Measurements from ENCODE around the gene C12orf75.
A peak's percentile ranks its signal among the peaks of the same experiment; 100 is the strongest.

The C12orf75 gene

GRCh38 chr12:105315726-105316125 is 14.8 kb upstream of the C12orf75 start:
- Histone ChIP-seq H3K23ac (ENCODE audit: low read length) (no peak overlapping the region), H3K9me3 (ENCODE audit: insufficient read depth, low read depth, low read length) (no peaks in the 10 kb centered on the region), H2BK5ac (ENCODE audit: low read depth, low read length, poor library complexity) (no peak overlapping the region), H3K27me3 (ENCODE audit: insufficient read depth, low read length) (no peaks in the 10 kb centered on the region), H4K8ac (ENCODE audit: low read depth, low read length) (no peak overlapping the region), H3K4me1 (ENCODE audit: control insufficient read depth in 1 of 2, insufficient read depth in 2 of 2, low read length in 2 of 2) (peaks cover 12 to 23% of the 10 kb centered on the region in 2 experiments), H3K4ac (ENCODE audit: low read depth, low read length) (no peak overlapping the region), H3K36me3 (ENCODE audit: control insufficient read depth in 1 of 2, insufficient read depth in 2 of 2, low read length in 2 of 2) (no peaks in the 10 kb centered on the region), H3K18ac (ENCODE audit: low read length) (no peak overlapping the region), H3K79me1 (ENCODE audit: low read length) (peaks cover 32% of the 10 kb centered on the region), H2AK5ac (ENCODE audit: low read length) (no peak overlapping the region), H3K9ac (ENCODE audit: low read length) (no peak overlapping the region), H2BK120ac (ENCODE audit: insufficient read depth, low read length, poor library complexity) (peak overlapping the region; percentile 39), H3K79me2 (ENCODE audit: control insufficient read depth, insufficient read depth, low read length, poor library complexity) (no peaks in the 10 kb centered on the region), H2BK12ac (ENCODE audit: low read length) (peak overlapping the region; percentile 74), H3K4me3 (ENCODE audit: low read depth, low read length) (no peak overlapping the region), H3K27ac (ENCODE audit: low read depth, low read length) (no peak overlapping the region), H4K12ac (ENCODE audit: low read depth, low read length) (no peak overlapping the region), H2AFZ (ENCODE audit: insufficient read depth, low read length, poor library complexity) (no peak overlapping the region), H3K4me2 (ENCODE audit: low read length) (no peak overlapping the region), H3K14ac (ENCODE audit: low read length) (no peak overlapping the region), H4K91ac (ENCODE audit: low read depth, low read length) (peak overlapping the region; percentile 29)
- WGBS (ENCODE audit: extremely low coverage, insufficient coverage, insufficient read length), result no CpG with 5 or more reads among the region's 6 CpGs
- no peak for DNase-seq

- no peak overlapping the region for H3K9ac ChIP-seq (ENCODE audit: low read length)
- peak overlapping the region; percentile 80 for H4K91ac ChIP-seq (ENCODE audit: low read depth, low read length)
- peaks cover 29% of the 10 kb centered on the region for H3K79me1 ChIP-seq (ENCODE audit: low read length)
- H3K18ac ChIP-seq (ENCODE audit: low read length), result peak overlapping the region; percentile 66
- H3K23ac ChIP-seq (ENCODE audit: low read length), result no peak overlapping the region
- peak overlapping the region; percentile 38 for H3K4me2 ChIP-seq (ENCODE audit: low read length)
- no CpG with 5 or more reads among the region's 4 CpGs for WGBS (ENCODE audit: extremely low coverage, insufficient coverage, insufficient read length)
- H4K12ac ChIP-seq (ENCODE audit: low read depth, low read length), result no peak overlapping the region
- DNase-seq, result peak in 1 of 2 donors; percentile 54
- peak overlapping the region; percentile 77 for H3K14ac ChIP-seq (ENCODE audit: low read length)
- no peaks in the 10 kb centered on the region for H3K79me2 ChIP-seq (ENCODE audit: control insufficient read depth, insufficient read depth, low read length, poor library complexity)
- peak overlapping the region; percentile 53 for H3K4ac ChIP-seq (ENCODE audit: low read depth, low read length)
- no peaks in the 10 kb centered on the region for H3K36me3 ChIP-seq (ENCODE audit: control insufficient read depth in 1 of 2, insufficient read depth in 2 of 2, low read length in 2 of 2)
- peak overlapping the region; percentile 70 for H4K8ac ChIP-seq (ENCODE audit: low read depth, low read length)
- peak overlapping the region; percentile 92 for H2BK12ac ChIP-seq (ENCODE audit: low read length)
- no peak overlapping the region for H2AK5ac ChIP-seq (ENCODE audit: low read length)
- no peaks in the 10 kb centered on the region for H3K9me3 ChIP-seq (ENCODE audit: insufficient read depth, low read depth, low read length)
- no peak overlapping the region for H3K4me3 ChIP-seq (ENCODE audit: low read depth, low read length)
- H2BK120ac ChIP-seq (ENCODE audit: insufficient read depth, low read length, poor library complexity), result peak overlapping the region; percentile 89
- H2BK5ac ChIP-seq (ENCODE audit: low read depth, low read length, poor library complexity), result peak overlapping the region; percentile 70
- H3K4me1 ChIP-seq (ENCODE audit: control insufficient read depth in 1 of 2, insufficient read depth in 2 of 2, low read length in 2 of 2), result peaks cover 12 to 23% of the 10 kb centered on the region in 2 experiments
- H3K27me3 ChIP-seq (ENCODE audit: insufficient read depth, low read length), result no peaks in the 10 kb centered on the region
- H2AFZ ChIP-seq (ENCODE audit: insufficient read depth, low read length, poor library complexity), result peak overlapping the region; percentile 21
- H3K27ac ChIP-seq (ENCODE audit: low read depth, low read length), result peak overlapping the region; percentile 89
These were observed 13.3 kb upstream of the C12orf75 start for GRCh38 chr12:105316931-105317852.

GRCh38 chr12:105317942-105318621 is 12.4 kb upstream of the C12orf75 start:
- Histone ChIP-seq H3K4me1 (ENCODE audit: control insufficient read depth in 1 of 2, insufficient read depth in 2 of 2, low read length in 2 of 2) (peaks cover 12 to 23% of the 10 kb centered on the region in 2 experiments), H3K4me2 (ENCODE audit: low read length) (no peak overlapping the region), H3K79me2 (ENCODE audit: control insufficient read depth, insufficient read depth, low read length, poor library complexity) (no peaks in the 10 kb centered on the region), H3K9me3 (ENCODE audit: insufficient read depth, low read depth, low read length) (no peaks in the 10 kb centered on the region), H3K9ac (ENCODE audit: low read length) (no peak overlapping the region), H2BK12ac (ENCODE audit: low read length) (no peak overlapping the region), H2AFZ (ENCODE audit: insufficient read depth, low read length, poor library complexity) (no peak overlapping the region), H3K4me3 (ENCODE audit: low read depth, low read length) (no peak overlapping the region), H3K36me3 (ENCODE audit: control insufficient read depth in 1 of 2, insufficient read depth in 2 of 2, low read length in 2 of 2) (no peaks in the 10 kb centered on the region), H2AK5ac (ENCODE audit: low read length) (no peak overlapping the region), H3K18ac (ENCODE audit: low read length) (no peak overlapping the region), H4K12ac (ENCODE audit: low read depth, low read length) (no peak overlapping the region), H3K27ac (ENCODE audit: low read depth, low read length) (peak overlapping the region; percentile 95), H4K91ac (ENCODE audit: low read depth, low read length) (no peak overlapping the region), H2BK5ac (ENCODE audit: low read depth, low read length, poor library complexity) (no peak overlapping the region), H3K23ac (ENCODE audit: low read length) (no peak overlapping the region), H4K8ac (ENCODE audit: low read depth, low read length) (no peak overlapping the region), H2BK120ac (ENCODE audit: insufficient read depth, low read length, poor library complexity) (no peak overlapping the region), H3K14ac (ENCODE audit: low read length) (no peak overlapping the region), H3K4ac (ENCODE audit: low read depth, low read length) (no peak overlapping the region), H3K27me3 (ENCODE audit: insufficient read depth, low read length) (no peaks in the 10 kb centered on the region), H3K79me1 (ENCODE audit: low read length) (peaks cover 29% of the 10 kb centered on the region)
- no CpG with 5 or more reads among the region's 3 CpGs for WGBS (ENCODE audit: extremely low coverage, insufficient coverage, insufficient read length)
- peak; percentile 33 to 90 for DNase-seq

GRCh38 chr12:105318651-105319483 is 11.6 kb upstream of the C12orf75 start:
- Histone ChIP-seq H3K27ac (ENCODE audit: low read depth, low read length) (peak overlapping the region; percentile 95), H4K12ac (ENCODE audit: low read depth, low read length) (no peak overlapping the region), H3K36me3 (ENCODE audit: control insufficient read depth in 1 of 2, insufficient read depth in 2 of 2, low read length in 2 of 2) (no peaks in the 10 kb centered on the region), H3K4me2 (ENCODE audit: low read length) (no peak overlapping the region), H2AK5ac (ENCODE audit: low read length) (peak overlapping the region; percentile 29), H3K27me3 (ENCODE audit: insufficient read depth, low read length) (no peaks in the 10 kb centered on the region), H3K79me2 (ENCODE audit: control insufficient read depth, insufficient read depth, low read length, poor library complexity) (no peaks in the 10 kb centered on the region), H3K4ac (ENCODE audit: low read depth, low read length) (no peak overlapping the region), H3K18ac (ENCODE audit: low read length) (no peak overlapping the region), H3K14ac (ENCODE audit: low read length) (peak overlapping the region; percentile 77), H4K91ac (ENCODE audit: low read depth, low read length) (peak overlapping the region; percentile 42), H3K9ac (ENCODE audit: low read length) (no peak overlapping the region), H3K79me1 (ENCODE audit: low read length) (peaks cover 29% of the 10 kb centered on the region), H2AFZ (ENCODE audit: insufficient read depth, low read length, poor library complexity) (no peak overlapping the region), H2BK5ac (ENCODE audit: low read depth, low read length, poor library complexity) (peak overlapping the region; percentile 91), H2BK120ac (ENCODE audit: insufficient read depth, low read length, poor library complexity) (peak overlapping the region; percentile 89), H2BK12ac (ENCODE audit: low read length) (peak overlapping the region; percentile 72), H4K8ac (ENCODE audit: low read depth, low read length) (peak overlapping the region; percentile 8), H3K4me3 (ENCODE audit: low read depth, low read length) (no peak overlapping the region), H3K23ac (ENCODE audit: low read length) (no peak overlapping the region), H3K9me3 (ENCODE audit: insufficient read depth, low read depth, low read length) (no peaks in the 10 kb centered on the region), H3K4me1 (ENCODE audit: control insufficient read depth in 1 of 2, insufficient read depth in 2 of 2, low read length in 2 of 2) (peaks cover 12 to 23% of the 10 kb centered on the region in 2 experiments)
- no peak for DNase-seq
- no CpG with 5 or more reads among the region's 2 CpGs for WGBS (ENCODE audit: extremely low coverage, insufficient coverage, insufficient read length)
